Activated naive CD8-positive, alpha-beta T cell treated with anti-CD3 and anti-CD28 coated beads, Interleukin-2, amount 50 U/mL, for 24 hours (primary cell): ENCODE data around the gene DRGX.

ENCODE experiments used
- ATAC-seq: fragments of 150-1000 bp; cut with Tn5 transposase; one replicate; pipeline ENCODE4 v1.10.0; 2021
- DNase-seq: peaks from one replicate; pipeline ENCODE4 v3.0.0; 2021
- H3K27ac Mint-ChIP-seq: one replicate; pipeline ENCODE4 v1.8.0; 2021; ENCODE audit warnings: mild to moderate bottlenecking, mixed read lengths
- H3K27me3 Mint-ChIP-seq: one replicate; pipeline ENCODE4 v1.8.0; 2021; ENCODE audit warnings: mixed read lengths
- H3K36me3 Mint-ChIP-seq: one replicate; pipeline ENCODE4 v1.8.0; 2021; ENCODE audit warnings: low read depth, mixed read lengths
- H3K4me1 Mint-ChIP-seq: one replicate; pipeline ENCODE4 v1.8.0; 2021; ENCODE audit warnings: mixed read lengths
- H3K4me3 Mint-ChIP-seq: one replicate; pipeline ENCODE4 v1.8.0; 2021; ENCODE audit warnings: mild to moderate bottlenecking, moderate library complexity, mixed read lengths
- H3K9me3 Mint-ChIP-seq: one replicate; pipeline ENCODE4 v1.8.0; 2021; ENCODE audit warnings: mixed read lengths

Gene DRGX

GRCh38 chr10:49395741-49396665, at the start of gene DRGX:
Gene DRGX (minus strand): TSS chr10:49396089. CDS start chr10:49395440, 649 bp downstream.
- DNase-seq, result no peak
- Mint-ChIP-seq H3K27ac (no peak within 1 kb of the TSS), H3K9me3 (no peaks in the 10 kb centered on the region), H3K36me3 (no peaks in the 10 kb centered on the region), H3K4me1 (peaks cover 15% of the 10 kb centered on the region), H3K4me3 (no peak within 1 kb of the TSS), H3K27me3 (peaks cover 83% of the 10 kb centered on the region)
- ATAC-seq, result no peak

- no peak for DNase-seq
- no peak overlapping the region for H3K27ac Mint-ChIP-seq
- H3K9me3 Mint-ChIP-seq, result peaks cover 11% of the 10 kb centered on the region
- H3K4me3 Mint-ChIP-seq, result no peak overlapping the region
- H3K36me3 Mint-ChIP-seq, result peaks cover 4% of the 10 kb centered on the region
- no peak for ATAC-seq
- peaks cover 12% of the 10 kb centered on the region for H3K27me3 Mint-ChIP-seq
- peaks cover 32% of the 10 kb centered on the region for H3K4me1 Mint-ChIP-seq
Measured at GRCh38 chr10:49444349-49444748, 48.5 kb upstream of the DRGX start.

DNA sequence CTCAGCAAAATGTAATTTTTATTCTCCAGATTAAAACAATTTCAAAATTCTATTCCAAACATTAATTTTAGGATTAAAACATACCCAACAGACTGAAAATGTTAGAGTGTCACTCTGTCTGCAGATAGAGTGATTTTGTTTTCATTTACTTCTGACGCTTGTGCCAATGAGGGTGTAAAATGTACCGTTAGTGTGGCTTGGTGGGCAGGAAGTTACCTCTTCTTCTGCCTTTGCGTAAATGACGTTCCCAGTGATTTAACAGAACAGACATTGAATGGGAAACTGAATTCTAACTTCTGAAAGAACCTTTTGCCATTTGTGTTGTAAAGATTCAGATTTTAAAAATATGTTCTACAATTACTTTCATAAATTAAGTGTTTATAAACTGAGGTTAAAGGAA, 47.0 kb upstream of the DRGX start:
- no peak overlapping the region for H3K27ac Mint-ChIP-seq
- peaks cover 12% of the 10 kb centered on the region for H3K27me3 Mint-ChIP-seq
- H3K4me1 Mint-ChIP-seq, result peaks cover 32% of the 10 kb centered on the region
- DNase-seq (no peak), ATAC-seq (no peak)
- peaks cover 2% of the 10 kb centered on the region for H3K36me3 Mint-ChIP-seq
- H3K9me3 Mint-ChIP-seq, result no peaks in the 10 kb centered on the region
- H3K4me3 Mint-ChIP-seq, result no peak overlapping the region

DNA sequence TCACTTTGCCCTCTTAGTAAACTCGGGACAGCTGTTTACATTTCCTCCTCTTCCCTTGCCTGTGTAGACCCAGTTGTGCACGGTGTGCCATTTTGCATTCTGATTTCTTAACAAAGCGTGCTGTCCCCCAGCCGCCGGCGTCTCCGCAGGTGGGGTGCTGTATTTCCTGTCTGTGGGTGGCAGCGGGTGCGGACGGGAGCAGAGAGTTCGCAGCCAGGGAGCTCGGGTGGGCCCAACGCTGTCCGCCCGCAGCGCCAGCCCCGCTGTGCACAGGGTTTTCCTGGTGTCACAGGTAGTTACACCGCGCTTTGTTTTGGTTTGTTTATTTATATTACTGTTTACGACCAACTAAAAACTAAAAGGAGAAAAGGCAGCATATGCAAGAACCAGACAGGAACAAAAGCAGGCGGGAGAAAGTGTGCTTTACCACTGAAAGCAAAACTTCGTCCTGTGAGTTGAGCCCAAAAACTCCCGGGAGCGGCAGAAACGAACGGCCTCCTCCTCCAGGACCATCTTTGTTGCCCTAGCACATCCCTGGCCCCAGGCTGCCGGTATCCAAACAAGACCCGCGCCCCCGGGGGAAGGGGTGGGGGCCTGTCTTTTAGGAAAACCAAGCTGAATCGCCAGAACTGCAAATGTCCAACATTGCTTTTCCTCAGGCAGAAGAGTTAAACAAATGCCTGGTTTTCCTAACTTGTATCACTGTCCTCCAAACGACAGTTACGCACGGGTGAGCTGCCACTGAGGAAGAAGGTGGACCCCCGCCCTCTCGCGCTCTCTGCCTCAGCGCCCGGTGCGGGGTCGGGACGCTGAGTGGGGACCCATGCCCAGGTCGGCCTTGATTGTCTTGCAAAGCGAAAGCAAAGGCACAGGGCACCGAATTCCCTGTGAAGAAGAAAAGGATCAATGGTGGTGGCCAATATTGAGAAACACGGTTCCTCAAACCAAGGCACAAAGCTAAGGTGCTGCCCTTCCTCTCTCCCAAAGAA, 45.9 kb upstream of the DRGX start:
- DNase-seq, result peak; percentile 12
- H3K36me3 Mint-ChIP-seq, result peaks cover 2% of the 10 kb centered on the region

DNA sequence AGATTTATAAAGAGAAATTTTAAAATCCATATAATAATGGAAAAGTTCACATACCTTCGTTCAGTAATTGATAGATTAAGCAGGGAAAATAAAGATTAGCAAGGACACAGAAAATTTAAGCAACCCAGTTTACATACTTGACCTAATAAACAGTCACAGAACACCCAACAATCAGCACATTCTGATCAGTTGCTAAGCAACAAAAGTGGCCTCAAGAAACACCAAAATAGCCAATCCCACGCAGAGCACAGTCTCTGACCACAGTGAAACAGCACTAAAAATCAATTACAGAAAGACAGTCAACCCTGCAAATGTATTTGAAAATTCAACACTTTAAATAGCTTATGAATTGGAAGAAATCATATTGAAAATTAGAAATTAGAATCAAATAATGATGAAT, 39.3 kb upstream of the DRGX start:
- Mint-ChIP-seq H3K9me3 (peaks cover 9% of the 10 kb centered on the region), H3K27me3 (peaks cover 11% of the 10 kb centered on the region), H3K4me1 (peaks cover under 1% of the 10 kb centered on the region), H3K27ac (no peak overlapping the region), H3K36me3 (peaks cover 2% of the 10 kb centered on the region), H3K4me3 (no peak overlapping the region)
- no peak for DNase-seq
- ATAC-seq, result no peak

More for the DNA sequence above, 45.9 kb upstream of the DRGX start:
- H3K9me3 Mint-ChIP-seq, result no peaks in the 10 kb centered on the region
- peaks cover 27% of the 10 kb centered on the region for H3K4me1 Mint-ChIP-seq
- peaks cover 12% of the 10 kb centered on the region for H3K27me3 Mint-ChIP-seq
- ATAC-seq, result peak; percentile 61
- H3K4me3 Mint-ChIP-seq, result peak overlapping the region; percentile 34
- no peak overlapping the region for H3K27ac Mint-ChIP-seq

DNA sequence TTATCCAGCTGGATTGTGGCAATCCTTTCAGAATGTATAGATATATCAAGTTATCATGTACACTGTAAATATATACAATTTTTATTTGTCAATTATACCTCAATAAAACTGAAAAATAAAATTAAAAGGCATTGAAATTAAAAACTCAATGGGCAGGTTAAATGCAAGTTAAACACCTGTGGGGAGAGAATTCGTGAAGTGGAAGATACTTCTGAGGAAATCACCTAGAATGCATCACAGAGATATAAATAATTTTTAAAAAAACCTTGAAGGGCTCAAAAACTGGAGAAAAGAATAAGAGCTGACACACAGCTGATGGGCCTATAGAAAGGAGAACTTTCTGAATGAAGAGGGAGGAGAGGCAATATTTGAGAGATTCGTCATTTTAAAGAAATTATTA, 37.2 kb upstream of the DRGX start:
- peaks cover 8% of the 10 kb centered on the region for H3K27me3 Mint-ChIP-seq

DNA sequence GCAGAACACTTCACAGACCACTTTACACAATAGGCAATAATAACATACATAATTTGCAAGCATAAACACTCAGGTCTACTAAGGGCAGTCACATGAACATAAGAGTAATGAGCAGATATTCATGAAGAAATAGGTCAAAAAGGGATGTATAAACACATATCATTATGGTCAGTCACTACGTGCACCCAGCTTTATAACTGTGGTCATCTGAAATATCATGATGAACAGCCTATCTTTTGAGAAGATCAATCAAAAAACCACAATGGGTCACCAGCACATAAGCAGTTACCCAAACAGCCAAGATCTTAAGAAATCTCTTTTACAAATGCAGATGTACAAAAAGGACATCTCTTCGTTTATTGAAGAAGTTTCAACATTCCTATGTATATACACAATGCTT, 35.5 kb upstream of the DRGX start:
- H3K27me3 Mint-ChIP-seq, result peaks cover 8% of the 10 kb centered on the region
- no peaks in the 10 kb centered on the region for H3K36me3 Mint-ChIP-seq
- no peak overlapping the region for H3K4me3 Mint-ChIP-seq
- DNase-seq, result no peak
- H3K9me3 Mint-ChIP-seq, result peaks cover 9% of the 10 kb centered on the region
- no peak for ATAC-seq
- H3K4me1 Mint-ChIP-seq, result no peaks in the 10 kb centered on the region
- no peak overlapping the region for H3K27ac Mint-ChIP-seq

More for the DNA sequence above, 37.2 kb upstream of the DRGX start:
- no peaks in the 10 kb centered on the region for H3K36me3 Mint-ChIP-seq
- no peak overlapping the region for H3K4me3 Mint-ChIP-seq
- no peaks in the 10 kb centered on the region for H3K4me1 Mint-ChIP-seq
- ATAC-seq, result no peak
- H3K27ac Mint-ChIP-seq, result no peak overlapping the region
- H3K9me3 Mint-ChIP-seq, result peaks cover 9% of the 10 kb centered on the region
- no peak for DNase-seq

- DNase-seq (no peak), ATAC-seq (no peak)
- Mint-ChIP-seq H3K27me3 (peaks cover 8% of the 10 kb centered on the region), H3K4me3 (no peak overlapping the region), H3K27ac (no peak overlapping the region), H3K36me3 (no peaks in the 10 kb centered on the region), H3K4me1 (no peaks in the 10 kb centered on the region), H3K9me3 (peaks cover 9% of the 10 kb centered on the region)
Measured at GRCh38 chr10:49429458-49429857, 33.6 kb upstream of the DRGX start.

- no peak for ATAC-seq
- Mint-ChIP-seq H3K36me3 (no peaks in the 10 kb centered on the region), H3K4me1 (no peaks in the 10 kb centered on the region), H3K27ac (no peak overlapping the region), H3K27me3 (peaks cover 20% of the 10 kb centered on the region), H3K4me3 (no peak overlapping the region), H3K9me3 (peaks cover 3% of the 10 kb centered on the region)
- no peak for DNase-seq
Measured at GRCh38 chr10:49426490-49427360, 30.8 kb upstream of the DRGX start.

DNA sequence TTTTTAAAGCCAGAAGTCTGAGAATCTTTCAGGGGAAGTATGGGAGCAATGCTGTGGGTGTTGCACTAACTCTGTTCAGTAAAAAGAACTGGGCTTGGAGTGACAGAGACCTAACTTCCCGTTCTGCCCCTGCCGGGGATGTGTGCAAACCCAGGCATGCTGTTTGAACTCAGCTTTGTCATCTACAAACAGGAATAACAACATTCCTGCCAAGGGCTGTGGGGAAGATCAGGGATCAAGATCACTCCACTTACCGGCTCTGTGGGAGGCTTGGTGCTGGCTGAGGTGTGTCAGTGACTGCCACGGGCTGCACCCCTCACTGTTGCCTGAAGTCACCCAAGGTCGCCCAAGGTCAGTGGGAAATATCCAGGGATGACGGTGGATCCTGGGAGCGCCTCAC, 23.1 kb upstream of the DRGX start:
- Mint-ChIP-seq H3K36me3 (no peaks in the 10 kb centered on the region), H3K9me3 (peaks cover 4% of the 10 kb centered on the region), H3K4me1 (no peaks in the 10 kb centered on the region), H3K4me3 (no peak overlapping the region), H3K27ac (no peak overlapping the region), H3K27me3 (peaks cover 17% of the 10 kb centered on the region)
- DNase-seq (no peak), ATAC-seq (no peak)

- H3K27ac Mint-ChIP-seq, result no peak overlapping the region
- no peaks in the 10 kb centered on the region for H3K4me1 Mint-ChIP-seq
- no peak for DNase-seq
- no peaks in the 10 kb centered on the region for H3K36me3 Mint-ChIP-seq
- H3K9me3 Mint-ChIP-seq, result peaks cover 4% of the 10 kb centered on the region
- H3K27me3 Mint-ChIP-seq, result peaks cover 13% of the 10 kb centered on the region
- ATAC-seq, result no peak
- no peak overlapping the region for H3K4me3 Mint-ChIP-seq
Measured at GRCh38 chr10:49418328-49418727, 22.4 kb upstream of the DRGX start.

DNA sequence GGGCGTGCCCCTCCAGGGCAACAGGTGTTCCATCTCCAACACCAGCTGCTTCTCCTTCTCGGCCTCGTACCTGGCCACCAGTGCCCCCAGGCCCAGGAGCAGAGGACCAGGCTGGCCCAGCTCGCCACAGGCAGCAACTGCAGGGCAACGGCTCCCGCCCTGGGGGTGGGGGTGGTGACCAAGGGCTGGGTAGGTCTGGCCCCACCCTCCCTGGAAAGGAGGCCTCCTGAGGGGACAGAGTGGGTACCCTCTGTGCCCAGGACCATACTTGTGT, 22.1 kb upstream of the DRGX start:
- no peak for ATAC-seq
- H3K4me1 Mint-ChIP-seq, result no peaks in the 10 kb centered on the region
- no peak overlapping the region for H3K4me3 Mint-ChIP-seq
- H3K27me3 Mint-ChIP-seq, result peaks cover 11% of the 10 kb centered on the region
- no peak overlapping the region for H3K27ac Mint-ChIP-seq
- no peak for DNase-seq
- H3K9me3 Mint-ChIP-seq, result peaks cover 4% of the 10 kb centered on the region
- H3K36me3 Mint-ChIP-seq, result no peaks in the 10 kb centered on the region

DNA sequence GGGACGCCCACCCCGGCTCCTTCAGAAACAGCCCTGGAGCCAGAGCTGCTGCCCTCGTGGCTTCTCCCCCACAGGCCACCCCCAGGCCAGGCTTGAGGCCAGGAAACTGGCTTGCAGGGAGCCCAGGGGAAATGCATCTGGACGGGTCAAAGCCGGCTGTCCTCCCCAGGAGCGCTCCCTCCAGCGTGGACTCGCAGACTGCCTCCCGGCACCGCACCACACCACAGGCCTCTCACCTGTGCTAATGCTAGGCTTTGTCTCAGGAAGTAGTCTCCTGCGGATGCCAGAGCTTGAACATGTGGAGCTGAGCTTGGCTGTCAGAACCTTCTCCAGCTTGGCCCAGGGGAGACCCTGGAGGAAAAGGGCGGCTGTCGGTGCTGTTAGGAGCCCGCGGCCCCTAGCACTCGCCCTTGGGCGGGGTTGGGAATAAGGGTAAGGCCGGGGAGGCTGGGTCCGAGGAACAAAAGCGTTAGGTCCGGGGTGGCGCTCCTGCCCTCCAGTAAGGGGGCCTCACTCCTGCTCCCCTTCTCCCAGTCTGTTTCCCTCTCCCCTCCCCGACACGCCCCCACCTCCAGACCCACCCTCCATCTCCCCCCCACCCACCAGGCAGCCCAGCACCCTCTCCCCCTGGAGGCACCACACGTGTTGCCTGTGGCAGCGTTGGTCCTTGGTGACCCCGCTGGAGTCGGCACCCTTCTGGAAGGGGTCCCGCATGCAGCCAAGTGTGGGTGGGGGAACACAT, 21.6 kb upstream of the DRGX start:
- Mint-ChIP-seq H3K27ac (no peak overlapping the region), H3K4me3 (no peak overlapping the region), H3K36me3 (no peaks in the 10 kb centered on the region), H3K4me1 (no peaks in the 10 kb centered on the region), H3K9me3 (peaks cover 4% of the 10 kb centered on the region), H3K27me3 (peaks cover 7% of the 10 kb centered on the region)
- ATAC-seq (peak; percentile 33), DNase-seq (no peak)
